DOHH2 (cell line): ENCODE results near the gene ACTRT2.

ENCODE experiments used
- H3F3A ChIP-seq: fragments of 200-600 bp; sonication (generic), shearing (Covaris generic); 2 replicates; pipeline ENCODE4 v1.6.0; 2016; ENCODE audit warnings: antibody characterized with exemption, mild to moderate bottlenecking; ENCODE audit not compliant: control insufficient read depth, insufficient read depth
- H3K27ac ChIP-seq: fragments of 200-600 bp; sonication (generic); 2 replicates; pipeline ENCODE4 v1.5.1; 2014; ENCODE audit warnings: low read depth, mild to moderate bottlenecking, low read length, moderate library complexity
- H3K27me3 ChIP-seq: fragments of 200-600 bp; sonication (generic); 2 replicates; pipeline ENCODE4 v1.6.1; 2014; ENCODE audit warnings: mild to moderate bottlenecking, low read length, mixed read lengths; ENCODE audit not compliant: control insufficient read depth
- H3K36me3 ChIP-seq: fragments of 200-600 bp; sonication (generic); 2 replicates; pipeline ENCODE4 v1.6.1; 2014; ENCODE audit warnings: mild to moderate bottlenecking, low read length, moderate library complexity, mixed read lengths; ENCODE audit not compliant: control insufficient read depth
- H3K4me1 ChIP-seq: fragments of 200-600 bp; sonication (generic); 2 replicates; pipeline ENCODE4 v1.6.1; 2014; ENCODE audit warnings: mild to moderate bottlenecking, low read length, mixed read lengths; ENCODE audit not compliant: control insufficient read depth
- H3K4me2 ChIP-seq: fragments of 200-600 bp; sonication (generic); 2 replicates; pipeline ENCODE4 v1.6.0; 2014; ENCODE audit warnings: mild to moderate bottlenecking, low read length, moderate library complexity
- H3K4me3 ChIP-seq: fragments of 200-600 bp; sonication (generic); 2 replicates; pipeline ENCODE4 v1.5.1; 2014; ENCODE audit warnings: mild to moderate bottlenecking, low read length, mixed read lengths
- H3K79me2 ChIP-seq: fragments of 200-600 bp; sonication (generic); 2 replicates; pipeline ENCODE4 v1.6.1; 2014; ENCODE audit warnings: mild to moderate bottlenecking, low read length, mixed read lengths; ENCODE audit not compliant: control insufficient read depth
- H3K9me2 ChIP-seq: fragments of 200-600 bp; sonication (generic); replicated peaks from 2 replicates; pipeline ENCODE4 v1.6.1; 2014; ENCODE audit warnings: mild to moderate bottlenecking, low read length, mixed read lengths; ENCODE audit not compliant: control insufficient read depth
- H3K9me3 ChIP-seq: fragments of 200-600 bp; sonication (generic); 2 replicates; pipeline ENCODE4 v1.6.1; 2014; ENCODE audit warnings: antibody characterized with exemption, low read length, mixed read lengths; ENCODE audit not compliant: control insufficient read depth, insufficient read depth
- H4K20me1 ChIP-seq: fragments of 200-600 bp; sonication (generic); 2 replicates; pipeline ENCODE4 v1.6.0; 2014; ENCODE audit warnings: low read depth, mild to moderate bottlenecking, antibody characterized with exemption, low read length, moderate library complexity; ENCODE audit not compliant: control insufficient read depth, insufficient read depth
- EZH2phosphoT487 ChIP-seq: fragments of 200-600 bp; sonication (generic); IDR thresholded peaks from 2 replicates; pipeline ENCODE4 v1.6.1; 2017; ENCODE audit warnings: borderline replicate concordance, mild to moderate bottlenecking, antibody characterized with exemption, low read length, moderate library complexity, mixed read lengths
- TF ChIP-seq, protein P1 (sequence below): fragments of 200-600 bp; sonication (generic); IDR thresholded peaks from one replicate; pipeline ENCODE4 v1.5.1; 2014; ENCODE audit warnings: antibody characterized with exemption, mild to moderate bottlenecking, low read depth, low read length; ENCODE audit not compliant: poor library complexity, severe bottlenecking

Gene ACTRT2

DNA sequence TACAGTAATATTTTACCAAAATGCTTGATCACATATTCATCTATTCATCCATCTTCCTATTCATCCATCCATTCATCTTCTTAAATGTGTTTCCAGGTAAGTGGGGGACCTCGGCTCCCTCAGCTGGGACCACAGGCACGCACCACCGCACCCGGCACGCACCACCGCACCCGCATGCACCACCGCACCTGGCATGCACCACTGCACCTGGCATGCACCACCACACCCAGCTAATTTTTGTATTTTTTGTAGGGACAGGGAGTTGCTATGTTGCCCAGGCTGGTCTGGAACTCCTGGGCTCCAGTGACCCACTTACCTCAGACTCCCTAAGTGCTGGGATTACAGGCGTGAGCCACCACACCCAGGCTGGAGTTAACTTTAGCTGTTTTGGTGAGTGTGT lies 21.2 kb downstream of the ACTRT2 start:
- Histone ChIP-seq H3K27me3 (peaks cover 5% of the 10 kb centered on the region; the same call in 1 of the 2 replicates), H3F3A (no peaks in the 10 kb centered on the region), H3K36me3 (no peaks in the 10 kb centered on the region), H3K9me2 (no peaks in the 10 kb centered on the region; the same call in 1 of the 2 replicates), H3K27ac (no peak overlapping the region), H3K9me3 (0 out of 2 replicates have a peak, but pooled peaks cover 3% of the 10 kb centered on the region), H3K4me1 (peaks cover 4% of the 10 kb centered on the region; the same call in 1 of the 2 replicates), H3K4me3 (no peak overlapping the region), H3K79me2 (no peaks in the 10 kb centered on the region), H4K20me1 (no peaks in the 10 kb centered on the region), H3K4me2 (no peak overlapping the region)
- no peak for TF ChIP-seq EZH2phosphoT487
- TF ChIP-seq, protein P1, sequence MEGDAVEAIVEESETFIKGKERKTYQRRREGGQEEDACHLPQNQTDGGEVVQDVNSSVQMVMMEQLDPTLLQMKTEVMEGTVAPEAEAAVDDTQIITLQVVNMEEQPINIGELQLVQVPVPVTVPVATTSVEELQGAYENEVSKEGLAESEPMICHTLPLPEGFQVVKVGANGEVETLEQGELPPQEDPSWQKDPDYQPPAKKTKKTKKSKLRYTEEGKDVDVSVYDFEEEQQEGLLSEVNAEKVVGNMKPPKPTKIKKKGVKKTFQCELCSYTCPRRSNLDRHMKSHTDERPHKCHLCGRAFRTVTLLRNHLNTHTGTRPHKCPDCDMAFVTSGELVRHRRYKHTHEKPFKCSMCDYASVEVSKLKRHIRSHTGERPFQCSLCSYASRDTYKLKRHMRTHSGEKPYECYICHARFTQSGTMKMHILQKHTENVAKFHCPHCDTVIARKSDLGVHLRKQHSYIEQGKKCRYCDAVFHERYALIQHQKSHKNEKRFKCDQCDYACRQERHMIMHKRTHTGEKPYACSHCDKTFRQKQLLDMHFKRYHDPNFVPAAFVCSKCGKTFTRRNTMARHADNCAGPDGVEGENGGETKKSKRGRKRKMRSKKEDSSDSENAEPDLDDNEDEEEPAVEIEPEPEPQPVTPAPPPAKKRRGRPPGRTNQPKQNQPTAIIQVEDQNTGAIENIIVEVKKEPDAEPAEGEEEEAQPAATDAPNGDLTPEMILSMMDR = no peak

DNA sequence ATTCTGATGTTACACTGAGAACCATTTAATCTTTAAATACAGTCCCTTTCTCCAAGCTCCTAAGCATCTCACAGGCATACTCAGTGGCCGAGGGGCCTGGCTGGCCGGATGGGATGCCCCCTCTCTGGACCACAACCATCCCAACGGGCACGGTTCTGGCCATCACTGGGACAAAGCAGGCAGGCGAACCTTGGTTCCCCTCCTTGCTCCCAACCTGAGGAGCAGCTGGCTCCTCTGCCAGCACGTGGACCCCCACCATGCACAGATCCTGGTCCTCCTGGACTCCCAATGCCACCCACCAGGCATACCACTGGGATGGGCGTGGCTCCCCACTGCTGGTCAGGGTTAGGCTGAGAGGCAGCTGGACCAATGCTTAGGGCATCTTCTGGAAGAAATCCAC lies 27.9 kb downstream of the ACTRT2 start:
- TF ChIP-seq EZH2phosphoT487 = no peak
- no peaks in the 10 kb centered on the region for H3K4me1 ChIP-seq
- no peaks in the 10 kb centered on the region for H3K36me3 ChIP-seq
- peaks cover 5% of the 10 kb centered on the region; the same call in 1 of the 2 replicates for H3K27me3 ChIP-seq
- H4K20me1 ChIP-seq = no peaks in the 10 kb centered on the region
- no peak overlapping the region for H3K4me2 ChIP-seq
- H3K9me2 ChIP-seq = no peaks in the 10 kb centered on the region; the same call in 1 of the 2 replicates
- H3K9me3 ChIP-seq = peaks cover 3% of the 10 kb centered on the region; the same call in 1 of the 2 replicates
- H3K4me3 ChIP-seq = no peak overlapping the region
- H3K79me2 ChIP-seq = no peaks in the 10 kb centered on the region
- no peaks in the 10 kb centered on the region for H3F3A ChIP-seq
- no peak overlapping the region for H3K27ac ChIP-seq

DNA sequence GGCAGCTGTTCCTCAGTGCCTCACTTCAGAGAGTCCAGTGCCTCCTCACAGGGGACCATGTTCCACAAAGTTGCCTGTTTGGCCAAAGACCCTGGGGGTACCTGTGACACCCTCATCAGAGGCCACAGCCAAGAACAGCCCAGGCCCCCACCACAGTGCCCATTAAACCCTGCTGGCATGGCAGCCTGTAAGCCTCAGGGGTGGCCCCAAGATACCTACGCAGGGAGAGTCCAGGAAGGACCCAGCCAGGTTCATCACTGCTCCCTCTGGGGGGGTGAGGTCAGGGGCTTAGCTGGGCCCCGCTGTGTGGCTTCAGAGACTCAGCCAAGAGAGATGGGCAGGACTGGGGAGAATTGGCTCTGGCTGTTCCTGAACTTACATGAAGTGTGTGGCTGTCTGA lies 28.6 kb downstream of the ACTRT2 start:
- no peak for TF ChIP-seq EZH2phosphoT487
- Histone ChIP-seq H3K9me3 (peaks cover 3% of the 10 kb centered on the region; the same call in 1 of the 2 replicates), H3K4me1 (no peaks in the 10 kb centered on the region), H3K9me2 (no peaks in the 10 kb centered on the region; the same call in 1 of the 2 replicates), H3F3A (no peaks in the 10 kb centered on the region), H3K36me3 (no peaks in the 10 kb centered on the region), H3K4me2 (no peak overlapping the region), H4K20me1 (no peaks in the 10 kb centered on the region), H3K4me3 (no peak overlapping the region), H3K27ac (no peak overlapping the region), H3K79me2 (no peaks in the 10 kb centered on the region), H3K27me3 (peaks cover 5% of the 10 kb centered on the region; the same call in 1 of the 2 replicates)

DNA sequence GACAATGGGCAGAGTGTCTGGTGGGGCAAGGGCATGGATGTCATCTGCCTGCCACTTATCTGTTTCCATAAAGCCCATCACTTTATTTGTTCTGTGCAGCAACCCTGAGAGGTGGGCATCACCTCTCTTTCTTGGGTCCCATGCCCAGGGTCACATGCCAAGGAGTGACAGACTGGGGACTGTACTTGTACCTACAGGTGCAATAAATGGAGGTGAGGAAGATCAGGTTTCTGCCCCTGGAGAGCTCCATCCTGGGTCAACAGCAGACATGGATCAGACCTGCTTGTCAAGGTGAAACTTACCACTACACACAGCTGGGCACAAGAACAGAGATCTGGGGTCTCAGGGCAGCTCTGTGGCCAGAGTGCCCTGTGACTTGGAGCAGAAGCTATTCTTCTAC lies 29.3 kb downstream of the ACTRT2 start:
- H3K36me3 ChIP-seq = no peaks in the 10 kb centered on the region
- peaks cover 5% of the 10 kb centered on the region; the same call in 1 of the 2 replicates for H3K27me3 ChIP-seq
- H3K4me2 ChIP-seq = no peak overlapping the region
- H3K9me2 ChIP-seq = no peaks in the 10 kb centered on the region; the same call in 1 of the 2 replicates
- no peaks in the 10 kb centered on the region for H3F3A ChIP-seq
- no peaks in the 10 kb centered on the region for H3K4me1 ChIP-seq
- no peak overlapping the region for H3K27ac ChIP-seq
- no peak overlapping the region for H3K4me3 ChIP-seq
- no peaks in the 10 kb centered on the region for H4K20me1 ChIP-seq
- H3K9me3 ChIP-seq = no peaks in the 10 kb centered on the region; the same call in 1 of the 2 replicates
- no peak for TF ChIP-seq EZH2phosphoT487
- TF ChIP-seq, protein P1 = no peak
- no peaks in the 10 kb centered on the region for H3K79me2 ChIP-seq
